Testis (tissue), 2 donors: ENCODE measurements around the gene C1orf198.

Experiments
- CTCF ChIP-seq, 3 experiments: fragments of 450-650 bp in 2 of 3; fragments of 200-600 bp in 1 of 3; sonication (generic) in 1 of 3; IDR thresholded peaks; one replicate each; pipeline ENCODE4 v1.5.1; 2016 to 2019; ENCODE audit warnings: antibody characterized with exemption in 3 of 3, mild to moderate bottlenecking in 2 of 3, moderate library complexity in 1 of 3
- POLR2A ChIP-seq: fragments of 450-650 bp; IDR thresholded peaks from one replicate; pipeline ENCODE4 v1.6.1; 2017; ENCODE audit warnings: antibody characterized with exemption, mild to moderate bottlenecking, moderate library complexity

DNA sequence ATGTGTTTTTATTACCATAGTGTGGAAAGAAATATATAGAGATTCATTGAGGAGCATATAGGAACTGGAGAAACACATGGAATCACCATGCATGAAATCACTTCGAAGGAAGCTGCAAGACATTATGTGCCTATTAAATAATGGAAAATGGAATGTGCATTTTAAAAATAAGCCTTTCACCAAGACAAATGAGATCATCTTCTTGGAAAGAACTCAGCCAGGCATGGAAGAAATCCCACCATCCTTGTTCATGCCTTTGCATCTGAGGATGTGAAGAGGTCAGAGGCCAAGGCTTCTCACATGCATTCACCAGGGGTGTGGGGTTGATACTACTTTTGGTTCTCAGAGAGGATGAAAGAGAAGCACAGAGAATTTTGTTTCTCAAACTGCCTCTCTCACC is 50.0 kb downstream of the C1orf198 start:
- TF ChIP-seq POLR2A = no peak
- TF ChIP-seq CTCF (IDR thresholded peaks at IDR 0.05) = no peak
